Hepatocyte (in vitro differentiated cells): ENCODE data around the gene ANTXR2.

Experiments
- CTCF ChIP-seq: fragments of 200-600 bp; sonication (generic); IDR thresholded peaks from 2 replicates; pipeline ENCODE4 v1.5.1; 2016; ENCODE audit warnings: antibody characterized with exemption, mild to moderate bottlenecking; ENCODE audit not compliant: poor library complexity
- EZH2 ChIP-seq: fragments of 200-600 bp; sonication (generic); IDR thresholded peaks from 2 replicates; pipeline ENCODE4 v1.6.1; 2016; ENCODE audit warnings: antibody characterized with exemption, mild to moderate bottlenecking, borderline replicate concordance
- EZH2phosphoT487 ChIP-seq: fragments of 200-600 bp; sonication (generic); IDR thresholded peaks from one replicate; pipeline ENCODE4 v1.6.1; 2018; ENCODE audit warnings: antibody characterized with exemption, mild to moderate bottlenecking, low read depth, moderate library complexity; ENCODE audit not compliant: unreplicated experiment, severe bottlenecking

GRCh38 chr4:80054375-80054774 lies 18.7 kb downstream of the ANTXR2 start:
- TF ChIP-seq CTCF = no peak
- no peak for TF ChIP-seq EZH2
- TF ChIP-seq EZH2phosphoT487 = no peak
